ENCODE results near the gene RHOB.

Gene RHOB

DNA sequence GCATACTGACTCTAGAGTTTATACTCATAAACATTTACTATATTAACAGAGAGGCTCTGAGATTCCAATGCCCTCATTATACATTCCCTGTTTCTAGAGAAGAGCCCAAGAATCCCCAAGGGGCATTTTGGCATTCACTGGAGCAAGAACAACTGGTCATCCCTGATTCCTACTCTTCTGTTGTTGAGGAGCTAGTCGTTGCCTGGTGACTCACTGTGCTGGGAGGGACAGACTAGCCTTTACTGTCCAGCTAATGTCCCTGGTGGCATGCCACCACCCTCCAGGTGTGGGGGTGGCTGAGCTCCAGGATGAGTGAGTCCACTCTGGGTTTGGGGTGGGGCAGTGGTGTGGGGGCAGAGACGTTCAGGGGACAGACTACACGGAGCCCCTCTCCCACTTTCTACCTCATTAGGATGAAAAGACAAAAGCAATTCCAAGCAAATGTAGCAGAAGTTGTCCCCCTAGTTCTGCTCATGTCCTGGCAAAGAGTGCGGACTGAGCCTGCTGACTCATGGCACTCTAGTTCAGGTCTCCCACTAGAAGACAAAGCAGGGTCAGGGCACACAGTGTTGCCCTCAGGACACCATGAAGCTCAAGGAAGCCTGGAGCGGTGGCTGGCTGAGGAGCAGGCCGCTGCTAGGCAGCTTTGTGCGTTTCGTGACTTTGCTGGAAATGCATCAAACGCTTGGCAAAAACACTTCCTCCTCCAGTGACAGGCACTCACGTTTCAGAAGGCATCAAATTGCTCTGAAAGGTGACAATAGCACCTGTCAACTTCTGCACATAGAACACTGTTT lies 49.4 kb downstream of the RHOB start:
- no peak for DNase-seq

DNA sequence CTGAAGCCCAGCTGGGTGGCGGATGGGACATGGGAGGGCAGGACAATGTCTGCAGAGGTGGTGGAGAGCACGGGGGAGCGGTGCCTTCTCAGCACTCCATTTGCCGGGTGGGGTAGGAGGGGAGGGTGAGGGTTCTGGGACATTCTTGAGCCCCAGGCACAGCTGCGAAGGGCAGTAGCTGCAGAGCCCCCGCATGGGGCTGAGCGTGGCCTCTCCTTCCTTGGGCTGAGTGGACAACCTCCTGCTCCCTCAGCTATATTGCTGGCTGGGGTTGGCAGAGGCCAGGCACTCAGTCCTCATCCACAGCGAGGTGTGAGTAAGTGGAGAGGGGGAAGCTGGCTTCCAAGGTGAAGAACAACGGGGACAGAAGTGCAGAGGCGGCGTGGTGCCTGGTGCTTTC lies 50.1 kb downstream of the RHOB start:
- DNase-seq, result no peak

All from stimulated activated CD4-positive, alpha-beta T cell treated with anti-CD3 and anti-CD28 coated beads, Interleukin-4, amount 100 ng/mL, for 4 hours (primary cell).